Type B pancreatic cell (in vitro differentiated cells): ENCODE results near the gene MYBPH. TPM values are rescaled to one million over a fixed set of nuclear protein-coding genes. Genes with fewer than 3 reads are reported as not detected.

Experiments
- DNase-seq: peaks from one replicate; pipeline ENCODE4 v3.0.0; 2021; ENCODE audit warnings: mixed read lengths; ENCODE audit not compliant: unreplicated experiment; ENCODE audit errors: extremely low spot score
- H3K27ac Mint-ChIP-seq: 2 replicates; pipeline ENCODE4 v1.8.0; 2021; ENCODE audit warnings: mild to moderate bottlenecking, mixed read lengths
- H3K27me3 Mint-ChIP-seq: 2 replicates; pipeline ENCODE4 v1.8.0; 2021; ENCODE audit warnings: mixed read lengths
- H3K36me3 Mint-ChIP-seq: 2 replicates; pipeline ENCODE4 v1.8.0; 2021; ENCODE audit warnings: mixed read lengths
- H3K4me1 Mint-ChIP-seq: one replicate; pipeline ENCODE4 v1.8.0; 2021; ENCODE audit warnings: mixed read lengths; ENCODE audit not compliant: unreplicated experiment
- H3K4me3 Mint-ChIP-seq: 2 replicates; pipeline ENCODE4 v1.8.0; 2021; ENCODE audit warnings: mild to moderate bottlenecking, mixed read lengths
- H3K9me3 Mint-ChIP-seq: 2 replicates; pipeline ENCODE4 v1.8.0; 2021; ENCODE audit warnings: mixed read lengths
- total RNA-seq: library from RNA; stranded (reverse); gene quantifications from 2 replicates; pipeline ENCODE4 v1.2.1, GENCODE V29; 2021; ENCODE audit warnings: low replicate concordance
- TF ChIP-seq, protein P1 (sequence below): fragments of 200-600 bp; sonication (generic); conservative IDR thresholded peaks from 2 replicates; pipeline ENCODE4 v1.5.0; 2021; ENCODE audit warnings: antibody characterized with exemption, mild to moderate bottlenecking

The MYBPH gene
- total RNA-seq, 1 donor from 2014 or later = 1.6 TPM

DNA sequence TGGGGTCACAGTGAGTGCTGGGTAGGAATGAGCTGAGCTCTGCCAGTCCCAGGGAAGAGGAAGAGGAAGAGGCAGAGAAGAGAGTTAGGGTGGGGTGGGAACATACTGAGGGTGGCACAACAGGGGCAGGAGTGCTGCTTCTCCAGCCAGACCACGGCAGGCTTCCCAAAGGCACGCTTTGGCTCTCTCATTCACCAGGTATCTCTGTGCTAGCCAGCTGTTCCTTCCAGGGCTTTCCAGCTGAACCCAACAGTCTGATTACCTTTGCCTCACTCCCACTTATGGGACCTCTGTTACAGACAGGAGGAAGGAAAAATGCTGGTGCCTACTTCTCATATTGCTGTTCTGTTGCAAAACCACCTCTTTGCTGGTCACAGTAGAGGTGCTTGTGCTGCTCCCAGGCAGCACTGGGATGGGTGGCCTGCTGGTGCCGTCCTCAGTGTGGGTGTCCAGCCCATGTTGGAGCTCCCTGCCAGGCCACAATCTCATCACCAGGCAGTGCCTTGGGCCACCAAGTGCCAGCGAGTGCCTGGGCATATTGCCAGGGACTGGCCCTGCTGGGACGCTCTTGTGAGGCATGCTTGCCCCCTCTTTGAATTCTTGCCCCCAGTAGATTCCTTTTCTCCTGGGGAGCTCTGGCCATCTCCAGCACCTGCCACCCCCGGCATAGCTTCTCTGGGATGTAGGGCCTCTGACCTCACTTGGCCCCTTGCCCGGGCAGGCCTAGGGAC is 46.0 kb downstream of the MYBPH start:
- peak; percentile 51 for DNase-seq
- Mint-ChIP-seq H3K4me3 (no peak overlapping the region), H3K9me3 (no peaks in the 10 kb centered on the region), H3K27me3 (peaks cover 56% of the 10 kb centered on the region), H3K27ac (no peak overlapping the region), H3K4me1 (peaks cover 27% of the 10 kb centered on the region), H3K36me3 (no peaks in the 10 kb centered on the region)
- TF ChIP-seq, protein P1, sequence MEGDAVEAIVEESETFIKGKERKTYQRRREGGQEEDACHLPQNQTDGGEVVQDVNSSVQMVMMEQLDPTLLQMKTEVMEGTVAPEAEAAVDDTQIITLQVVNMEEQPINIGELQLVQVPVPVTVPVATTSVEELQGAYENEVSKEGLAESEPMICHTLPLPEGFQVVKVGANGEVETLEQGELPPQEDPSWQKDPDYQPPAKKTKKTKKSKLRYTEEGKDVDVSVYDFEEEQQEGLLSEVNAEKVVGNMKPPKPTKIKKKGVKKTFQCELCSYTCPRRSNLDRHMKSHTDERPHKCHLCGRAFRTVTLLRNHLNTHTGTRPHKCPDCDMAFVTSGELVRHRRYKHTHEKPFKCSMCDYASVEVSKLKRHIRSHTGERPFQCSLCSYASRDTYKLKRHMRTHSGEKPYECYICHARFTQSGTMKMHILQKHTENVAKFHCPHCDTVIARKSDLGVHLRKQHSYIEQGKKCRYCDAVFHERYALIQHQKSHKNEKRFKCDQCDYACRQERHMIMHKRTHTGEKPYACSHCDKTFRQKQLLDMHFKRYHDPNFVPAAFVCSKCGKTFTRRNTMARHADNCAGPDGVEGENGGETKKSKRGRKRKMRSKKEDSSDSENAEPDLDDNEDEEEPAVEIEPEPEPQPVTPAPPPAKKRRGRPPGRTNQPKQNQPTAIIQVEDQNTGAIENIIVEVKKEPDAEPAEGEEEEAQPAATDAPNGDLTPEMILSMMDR = no peak

GRCh38 chr1:203128716-203129500 is 46.7 kb downstream of the MYBPH start:
- no peaks in the 10 kb centered on the region for H3K9me3 Mint-ChIP-seq
- peaks cover 64% of the 10 kb centered on the region for H3K27me3 Mint-ChIP-seq
- H3K4me1 Mint-ChIP-seq = peaks cover 25% of the 10 kb centered on the region
- TF ChIP-seq, protein P1 = no peak
- no peak overlapping the region for H3K27ac Mint-ChIP-seq
- no peaks in the 10 kb centered on the region for H3K36me3 Mint-ChIP-seq
- peak; percentile 58 for DNase-seq
- peak overlapping the region; percentile 82 for H3K4me3 Mint-ChIP-seq

DNA sequence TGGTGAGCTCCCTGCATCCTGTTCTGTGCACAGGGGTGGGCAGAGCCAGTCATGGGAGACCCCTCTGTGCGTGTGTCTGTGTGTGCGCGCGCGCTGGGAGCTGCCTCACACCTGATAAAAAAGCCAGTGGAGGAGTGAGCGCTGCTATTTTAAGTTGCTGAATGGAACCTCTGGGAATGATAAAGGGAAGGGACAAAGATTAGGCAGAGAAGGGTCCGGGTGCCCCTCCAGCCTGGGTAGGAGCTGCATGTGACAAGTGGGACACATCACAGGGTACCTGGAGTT is 47.3 kb downstream of the MYBPH start:
- no peaks in the 10 kb centered on the region for H3K36me3 Mint-ChIP-seq
- DNase-seq = no peak
- H3K4me1 Mint-ChIP-seq = peaks cover 22% of the 10 kb centered on the region
- no peaks in the 10 kb centered on the region for H3K9me3 Mint-ChIP-seq
- peaks cover 69% of the 10 kb centered on the region for H3K27me3 Mint-ChIP-seq
- peak overlapping the region; percentile 82 for H3K4me3 Mint-ChIP-seq
- TF ChIP-seq, protein P1 = no peak
- H3K27ac Mint-ChIP-seq = no peak overlapping the region

DNA sequence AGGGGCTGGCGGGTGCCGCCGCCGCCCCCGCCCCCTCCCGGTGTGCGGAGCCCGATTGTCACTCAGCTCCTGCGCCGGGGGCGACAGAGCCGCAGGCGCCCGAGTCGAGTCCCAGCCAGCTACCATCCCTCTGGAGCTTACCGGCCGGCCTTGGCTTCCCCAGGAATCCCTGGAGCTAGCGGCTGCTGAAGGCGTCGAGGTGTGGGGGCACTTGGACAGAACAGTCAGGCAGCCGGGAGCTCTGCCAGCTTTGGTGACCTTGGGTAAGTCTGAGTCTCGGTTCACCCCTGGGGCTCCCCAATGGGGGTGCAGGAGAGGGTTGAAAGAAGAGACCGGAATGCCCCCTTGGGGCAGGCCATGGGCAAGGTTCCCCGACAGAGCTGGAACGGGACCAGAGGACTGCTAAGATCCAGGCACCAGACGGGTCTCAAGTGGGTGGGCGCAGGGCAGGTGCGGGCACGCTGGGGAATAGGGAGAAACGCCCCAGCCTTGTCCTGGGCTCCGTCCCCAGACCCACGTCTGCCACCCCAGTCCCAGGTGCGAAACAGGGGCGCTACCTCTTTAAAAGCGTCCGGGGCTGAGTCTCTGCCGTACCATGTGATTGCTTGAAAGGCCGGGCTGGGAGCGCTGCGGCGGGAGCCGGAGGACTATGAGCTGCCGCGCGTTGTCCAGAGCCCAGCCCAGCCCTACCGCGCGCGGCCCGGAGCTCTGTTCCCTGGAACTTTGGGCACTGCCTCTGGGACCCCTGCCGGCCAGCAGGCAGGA is 47.8 kb downstream of the MYBPH start, which contains the start of gene ADORA1:
Gene ADORA1 (plus strand): TSS at position 61 of the 765 bp plus-strand sequence. CDS start 1,116 bp downstream, outside the sequence.
- Mint-ChIP-seq H3K4me1 (peaks cover 22% of the 10 kb centered on the region), H3K4me3 (peak within 1 kb of the TSS; percentile 84), H3K9me3 (no peaks in the 10 kb centered on the region), H3K27ac (peak within 1 kb of the TSS; percentile 21), H3K27me3 (peaks cover 70% of the 10 kb centered on the region), H3K36me3 (no peaks in the 10 kb centered on the region)
- peak; percentile 75 for DNase-seq
- TF ChIP-seq, protein P1 = peak; percentile 64

GRCh38 chr1:203126866-203127665 is 48.6 kb downstream of the MYBPH start:
- peaks cover 22% of the 10 kb centered on the region for H3K4me1 Mint-ChIP-seq
- H3K27me3 Mint-ChIP-seq = peaks cover 75% of the 10 kb centered on the region
- H3K4me3 Mint-ChIP-seq = peak overlapping the region; percentile 84
- H3K27ac Mint-ChIP-seq = peak overlapping the region; percentile 21
- TF ChIP-seq, protein P1 = no peak
- peak; percentile 45 for DNase-seq
- no peaks in the 10 kb centered on the region for H3K9me3 Mint-ChIP-seq
- H3K36me3 Mint-ChIP-seq = no peaks in the 10 kb centered on the region
